Ishikawa (cell line): ENCODE measurements around the gene TFCP2L1.

Source experiments
- CREB1 ChIP-seq: IDR thresholded peaks from 2 replicates; pipeline ENCODE4 v1.6.1; 2012; ENCODE audit warnings: low read depth
- EP300 ChIP-seq: IDR thresholded peaks from 2 replicates; pipeline ENCODE4 v1.6.1; 2012; ENCODE audit warnings: borderline replicate concordance
- MAX ChIP-seq: IDR thresholded peaks from 2 replicates; pipeline ENCODE4 v1.6.1; 2012
- NFIC ChIP-seq: IDR thresholded peaks from 2 replicates; pipeline ENCODE4 v1.6.1; 2012
- REST ChIP-seq: IDR thresholded peaks from 2 replicates; pipeline ENCODE4 v1.6.1; 2012; ENCODE audit warnings: low read depth, mild to moderate bottlenecking
- TAF1 ChIP-seq: IDR thresholded peaks from 2 replicates; pipeline ENCODE4 v1.6.1; 2012; ENCODE audit warnings: low read depth, mild to moderate bottlenecking
- TCF12 ChIP-seq: IDR thresholded peaks from 2 replicates; pipeline ENCODE4 v1.6.1; 2012; ENCODE audit warnings: low read depth
- TEAD4 ChIP-seq: IDR thresholded peaks from 2 replicates; pipeline ENCODE4 v1.6.1; 2012
- YY1 ChIP-seq: IDR thresholded peaks from 2 replicates; pipeline ENCODE4 v1.6.1; 2012; ENCODE audit warnings: low read depth

GRCh38 chr2:121246704-121247255, 38.2 kb downstream of the TFCP2L1 start:
- TF ChIP-seq MAX = no peak
- TF ChIP-seq YY1 = no peak
- no peak for TF ChIP-seq REST
- TF ChIP-seq TAF1 = no peak
- TF ChIP-seq EP300 = no peak
- TF ChIP-seq TEAD4 = no peak
- TF ChIP-seq TCF12 = no peak
- no peak for TF ChIP-seq NFIC
- no peak for TF ChIP-seq CREB1
